Fibroblast of gingiva (primary cell): ENCODE data around the gene THADA.

Experiments used
- DNase-seq: peaks from one replicate; pipeline ENCODE4 v3.0.0-alpha.2; 2011; ENCODE audit warnings: low read depth

THADA gene

GRCh38 chr2:43349904-43350303 lies 245.9 kb downstream of the THADA start:
- DNase-seq: no peak

DNA sequence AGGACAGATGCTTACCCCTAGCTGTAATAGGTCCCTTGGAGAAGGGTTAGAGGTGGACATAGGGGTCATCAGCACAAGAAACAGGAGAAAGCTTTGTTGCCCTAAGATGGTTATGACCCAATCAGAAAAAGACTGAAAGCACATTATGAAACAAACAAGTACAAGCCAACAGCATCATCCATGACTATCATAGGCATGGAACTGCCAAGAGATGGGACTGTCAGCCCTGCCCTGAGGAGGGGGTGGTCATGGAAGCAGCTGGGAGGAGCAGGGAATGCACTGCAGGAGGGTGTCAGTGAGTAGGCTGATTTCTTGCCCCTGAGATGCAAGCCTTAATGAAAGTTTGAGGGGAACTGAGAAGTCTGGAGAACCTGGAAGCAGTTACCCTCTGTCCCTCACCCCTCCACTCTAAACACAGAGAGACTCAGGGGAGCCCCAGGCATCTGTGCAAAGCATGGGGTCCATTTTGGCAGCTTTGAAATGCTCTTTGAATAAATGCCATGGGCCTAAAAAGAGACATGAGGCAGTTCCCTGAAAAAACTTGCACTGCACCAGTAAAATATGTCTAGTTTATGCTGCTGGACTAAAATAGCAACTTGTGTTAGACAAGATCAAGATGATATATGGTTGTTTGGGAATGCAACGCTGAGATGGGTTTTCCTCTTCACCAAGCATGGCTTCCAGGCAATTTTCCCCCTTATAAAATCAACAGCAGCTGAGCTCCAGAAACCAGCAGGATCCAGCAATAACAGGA lies 246.8 kb downstream of the THADA start:
- DNase-seq: no peak

GRCh38 chr2:43347746-43348145 lies 248.1 kb downstream of the THADA start:
- no peak for DNase-seq

DNA sequence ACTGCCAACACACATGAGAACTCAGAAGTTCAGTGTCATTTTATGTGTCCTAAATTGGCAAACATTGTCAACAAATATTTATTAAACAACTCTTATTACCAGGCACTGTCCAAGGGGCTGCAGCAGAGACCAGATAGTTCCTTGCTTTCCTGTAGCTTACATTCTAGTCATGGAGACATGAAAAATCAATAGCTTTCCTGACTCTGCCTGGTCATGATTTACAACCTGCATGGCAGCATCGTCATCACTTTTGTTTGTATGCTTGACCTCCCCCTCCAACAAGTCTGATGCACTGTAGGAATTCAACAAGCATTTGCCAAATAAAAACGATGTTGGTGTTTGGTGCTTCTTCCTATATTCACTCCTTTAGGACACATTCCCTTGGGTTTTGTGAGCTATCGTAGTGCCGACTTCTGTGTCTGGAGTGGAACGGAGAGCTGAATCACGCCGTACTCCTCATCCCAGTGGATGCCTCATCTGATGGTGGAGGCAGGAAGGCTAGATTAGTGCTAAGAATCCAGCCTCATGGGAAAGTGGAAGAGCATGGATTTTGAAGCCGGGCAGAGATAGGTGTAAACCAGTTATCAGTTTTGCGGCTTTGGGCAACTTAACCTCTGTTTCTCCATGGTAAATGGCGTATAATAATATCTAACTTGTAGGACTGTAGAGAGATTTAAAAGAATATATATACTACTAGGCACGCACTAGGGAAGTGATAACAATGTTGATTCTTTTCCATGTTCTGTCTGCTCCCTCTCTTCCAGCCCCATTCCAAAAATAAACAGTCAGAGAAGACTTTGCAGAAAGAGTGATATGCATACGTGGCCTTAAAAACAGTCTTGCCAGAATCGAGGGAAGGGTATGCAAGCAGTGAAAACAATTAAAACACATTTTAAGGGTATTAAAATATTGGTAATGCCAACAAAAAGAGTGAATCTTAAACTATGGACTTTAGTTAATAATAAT lies 249.0 kb downstream of the THADA start:
- DNase-seq: no peak

DNA sequence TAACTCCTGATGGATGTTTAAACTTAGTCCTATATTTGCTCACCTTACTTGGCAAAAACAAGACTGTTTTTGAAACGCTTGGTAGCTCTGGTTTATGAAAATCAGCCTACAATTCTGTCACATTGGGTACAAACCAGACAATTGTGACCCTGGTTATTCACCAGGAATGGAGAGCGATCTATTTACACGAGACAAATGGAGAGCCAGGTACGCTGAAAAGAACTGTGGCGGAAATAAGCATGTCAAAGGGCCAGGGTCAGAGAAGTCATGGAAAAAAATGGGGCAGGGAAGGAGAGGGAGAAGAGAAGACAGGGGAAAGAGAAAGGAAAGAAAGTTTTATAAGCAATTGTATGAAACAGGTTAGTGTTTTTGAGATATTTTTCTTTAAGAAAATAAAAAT lies 250.0 kb downstream of the THADA start:
- DNase-seq: no peak

DNA sequence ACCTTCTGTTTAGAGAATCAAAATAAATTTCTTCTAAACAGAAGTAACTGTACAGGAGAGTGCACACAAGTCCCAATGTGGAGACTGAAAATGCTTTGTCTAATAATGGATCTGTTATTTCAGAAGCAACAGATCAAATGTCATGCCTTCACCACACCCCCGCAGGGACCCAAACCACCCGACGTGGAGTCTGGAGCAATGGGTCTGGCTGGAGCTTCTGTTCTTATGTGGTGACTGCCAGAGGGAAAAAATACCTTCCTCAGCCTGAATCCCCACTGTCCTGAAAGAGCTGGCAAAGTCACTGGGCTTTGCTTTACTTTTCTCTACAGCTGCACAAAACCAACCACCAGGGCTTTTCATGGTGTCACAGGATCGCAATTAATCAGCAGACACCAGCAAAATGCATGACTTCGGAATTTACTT lies 250.4 kb downstream of the THADA start:
- DNase-seq: peak; percentile 75

DNA sequence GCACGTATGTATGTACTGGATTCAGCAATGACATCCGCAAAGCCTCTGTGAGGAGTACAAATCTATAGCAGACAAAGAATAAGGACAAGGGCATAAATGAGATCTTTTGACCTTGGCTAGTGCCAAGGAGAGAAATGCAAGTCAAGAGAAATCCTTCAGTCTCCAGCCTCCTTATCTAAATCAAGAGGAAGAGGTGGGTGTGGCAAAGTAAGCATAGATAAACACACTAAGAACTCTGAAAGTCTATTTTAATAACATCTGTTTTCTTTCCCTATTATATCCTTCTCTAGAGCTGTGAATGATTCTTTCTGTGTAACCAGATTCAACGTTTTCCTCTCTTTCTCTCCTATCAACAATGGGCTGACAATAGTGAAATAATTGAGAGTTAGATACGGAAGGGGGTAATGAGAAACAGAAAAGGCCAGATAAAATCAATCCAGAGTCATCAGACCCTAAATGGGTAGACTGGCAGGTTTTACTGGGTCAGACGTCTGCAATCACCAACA lies 250.9 kb downstream of the THADA start:
- DNase-seq: no peak

DNA sequence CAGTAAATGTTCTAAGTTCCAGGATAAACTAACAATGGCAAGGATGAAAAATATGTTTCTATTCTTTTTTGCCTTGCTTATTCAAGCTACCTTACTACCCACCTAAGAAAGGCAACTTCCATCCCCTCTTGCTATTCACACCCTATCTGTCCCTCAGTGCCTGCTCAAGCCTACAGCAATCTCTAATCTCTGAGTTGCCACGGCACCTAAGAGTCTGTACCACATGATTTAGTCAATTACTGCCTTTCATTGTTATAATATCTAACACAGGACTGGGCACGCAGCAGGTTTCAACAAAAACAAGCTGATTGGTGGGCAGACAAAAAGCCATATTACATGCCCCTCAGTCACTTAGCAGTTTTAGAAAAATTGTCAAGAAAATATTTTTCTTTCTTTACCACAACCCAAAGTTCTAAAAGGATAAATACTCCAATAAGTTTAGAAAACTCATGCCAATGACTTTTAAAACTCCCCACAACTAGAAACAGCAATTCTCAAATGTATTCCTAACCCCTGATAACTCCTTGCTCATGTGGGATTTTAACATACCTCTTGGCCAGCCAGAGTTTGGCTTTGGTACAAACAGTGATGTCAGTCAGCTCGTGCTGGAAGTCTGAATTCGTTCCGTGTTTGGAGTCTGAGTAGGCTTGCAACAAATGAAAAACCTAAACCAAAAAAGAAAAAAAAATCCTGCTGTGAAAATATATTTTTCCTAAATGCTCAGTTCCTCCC lies 252.1 kb downstream of the THADA start:
- peak; percentile 74 for DNase-seq

- DNase-seq: no peak
These were observed 253.7 kb downstream of the THADA start for GRCh38 chr2:43341959-43342757.

GRCh38 chr2:43340945-43341356 lies 254.9 kb downstream of the THADA start:
- no peak for DNase-seq

DNA sequence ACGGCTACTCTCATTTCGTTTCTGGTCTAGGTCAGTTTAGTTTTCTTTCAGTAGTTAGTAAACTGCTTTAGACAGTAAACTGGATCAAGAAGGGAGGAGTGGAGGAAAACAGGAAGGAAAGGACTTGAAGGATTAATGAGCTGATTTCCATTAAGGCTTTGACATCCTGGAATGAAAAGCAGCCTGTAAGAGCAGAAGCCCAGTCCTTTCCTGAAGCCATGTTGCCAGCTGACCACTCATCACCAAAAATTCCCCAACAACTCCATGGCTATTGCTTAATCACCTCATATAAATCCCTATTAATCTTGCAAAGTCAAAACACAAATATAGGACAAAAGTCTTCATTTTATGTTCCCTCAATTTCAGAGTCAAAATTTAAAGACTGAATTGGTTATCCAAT lies 255.8 kb downstream of the THADA start:
- DNase-seq: peak; percentile 69

- DNase-seq: peak; percentile 91
These were observed 262.1 kb downstream of the THADA start for GRCh38 chr2:43333656-43334144.

- DNase-seq: peak; percentile 36
These were observed 262.7 kb downstream of the THADA start for GRCh38 chr2:43333101-43333655.

DNA sequence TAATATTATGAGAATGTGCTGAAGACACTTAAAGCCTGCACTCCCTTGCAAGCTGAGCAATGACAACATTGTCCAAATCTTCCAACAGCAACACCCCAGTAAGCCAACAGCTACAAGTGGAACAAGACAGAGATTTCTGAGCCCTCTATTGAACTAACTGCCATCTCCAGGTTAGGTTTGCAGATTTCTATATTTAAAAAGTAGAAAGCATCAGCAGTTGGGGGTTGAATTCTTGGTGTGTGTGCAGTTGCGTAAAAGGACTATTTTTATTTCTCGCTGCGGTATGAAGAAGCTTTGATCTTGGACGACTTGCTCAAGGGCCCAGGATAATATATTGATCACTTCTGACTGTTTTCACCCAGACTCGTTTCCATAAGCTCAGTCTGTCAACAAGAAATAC lies 263.2 kb downstream of the THADA start:
- no peak for DNase-seq

DNA sequence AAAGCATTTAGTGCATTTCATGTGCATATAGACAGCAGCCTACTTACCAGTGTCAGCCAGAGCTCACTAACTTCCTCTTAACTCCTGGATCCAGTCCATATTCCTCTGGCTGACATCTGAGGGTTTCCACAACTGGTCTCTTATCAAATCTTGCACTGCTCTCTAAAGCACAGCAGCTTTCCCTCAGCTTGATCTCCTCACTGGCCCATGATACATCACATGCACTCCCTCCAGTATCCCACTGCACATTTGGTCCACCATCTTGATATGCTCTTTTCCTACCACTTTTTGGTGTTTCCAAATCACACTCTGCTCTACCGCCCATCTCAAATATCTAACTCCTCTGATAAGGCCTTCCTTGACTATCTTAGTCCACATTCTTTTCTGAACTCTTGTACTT lies 264.4 kb downstream of the THADA start:
- DNase-seq: no peak

DNA sequence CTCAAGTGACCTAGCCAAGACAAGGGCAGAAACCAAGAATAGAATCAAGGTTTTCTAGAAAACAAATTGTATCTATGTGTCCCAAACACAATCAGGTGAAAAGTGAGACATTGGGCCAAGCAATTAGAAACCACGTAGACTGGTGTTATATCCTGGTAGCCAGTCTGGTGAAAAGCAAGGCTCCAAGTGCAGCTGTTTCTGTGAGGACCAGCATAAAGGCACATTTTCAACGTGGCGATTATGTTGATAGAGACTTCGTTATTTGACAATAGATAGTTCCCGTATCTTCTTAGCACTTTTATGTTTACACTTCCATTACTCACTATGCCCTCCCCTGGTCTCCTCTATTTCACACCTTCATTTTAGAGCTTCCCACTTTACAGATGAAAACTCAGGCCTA lies 266.2 kb downstream of the THADA start:
- DNase-seq: no peak

GRCh38 chr2:43328832-43329231 lies 267.0 kb downstream of the THADA start:
- DNase-seq: no peak

DNA sequence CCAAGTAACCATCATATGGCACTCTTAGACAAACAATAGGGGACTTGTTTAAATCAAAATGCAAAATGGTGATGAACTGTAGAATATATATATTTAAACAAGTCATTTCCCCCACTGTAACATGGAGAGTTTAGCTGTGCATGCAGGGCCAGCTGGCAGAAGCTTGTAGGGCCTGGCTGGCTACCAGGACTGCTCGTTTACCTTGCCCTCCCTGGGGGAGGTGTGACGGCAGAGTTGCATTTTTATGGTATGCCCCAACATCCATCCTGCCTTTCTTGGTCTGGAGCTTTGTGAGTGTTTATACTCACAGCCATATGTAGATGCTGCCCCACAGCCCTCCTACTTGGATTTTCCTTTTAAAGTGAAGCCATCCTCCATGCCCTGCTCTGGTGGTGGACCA lies 267.7 kb downstream of the THADA start:
- DNase-seq: no peak

DNA sequence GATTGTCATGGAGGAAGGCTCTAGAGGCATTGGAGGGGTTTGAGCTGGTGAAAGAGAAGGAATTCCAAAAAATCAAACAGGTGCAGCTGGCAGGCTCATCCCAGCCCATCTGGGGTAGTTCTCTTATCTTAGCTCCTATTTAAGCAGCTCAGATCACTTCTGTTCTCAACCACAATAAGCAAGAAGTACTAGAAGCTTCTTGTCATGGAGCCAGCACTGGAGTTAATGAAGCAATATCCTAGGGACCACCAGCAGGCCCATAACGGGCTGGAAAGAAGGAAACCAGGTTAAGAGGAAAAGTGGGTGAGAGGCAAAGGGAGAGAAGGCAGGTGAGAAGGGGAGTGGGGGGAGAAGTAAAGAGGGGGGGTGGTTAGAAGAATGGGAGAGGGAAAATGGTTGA lies 268.7 kb downstream of the THADA start:
- no peak for DNase-seq

DNA sequence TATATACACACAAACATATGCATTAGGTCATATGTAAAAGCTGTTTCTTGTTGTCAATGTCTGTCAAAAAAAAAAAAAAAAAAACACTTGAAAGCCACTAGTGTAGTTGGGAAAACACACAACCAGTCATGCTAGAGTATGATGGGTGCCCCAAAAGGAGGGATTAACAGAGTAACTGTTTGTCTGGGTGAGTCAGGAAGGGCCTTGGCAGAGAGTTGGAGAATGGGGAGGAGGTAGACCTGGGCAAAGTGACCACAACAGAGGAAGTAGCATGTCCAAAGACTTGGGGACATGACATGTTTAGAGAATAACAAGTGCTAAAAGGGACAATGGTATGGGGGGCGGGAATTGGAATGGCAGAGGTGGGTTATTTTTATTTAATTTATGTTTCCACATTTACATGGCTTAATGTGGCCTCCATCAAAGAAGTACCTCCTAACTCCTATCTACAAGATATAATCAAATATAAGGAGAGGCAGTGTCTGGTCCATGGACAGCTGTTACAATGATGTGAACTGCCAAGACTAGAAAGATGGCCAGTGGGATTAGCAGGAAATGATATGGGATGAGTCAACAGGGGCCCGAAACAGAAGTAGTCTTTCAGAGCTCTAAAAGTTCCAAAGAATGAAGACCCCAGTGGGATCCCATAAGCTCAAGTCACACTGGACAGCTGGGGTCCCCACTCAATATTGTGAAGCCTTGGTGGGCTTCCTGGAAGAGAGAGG lies 269.6 kb downstream of the THADA start:
- no peak for DNase-seq
